Calu3 (cell line): Measurements from ENCODE around the gene SCRN3. TPM values are rescaled to one million over a fixed set of nuclear protein-coding genes. Genes with fewer than 3 reads are reported as not detected.
A peak's percentile ranks its signal among the peaks of the same experiment; 100 is the strongest.

Source experiments
- BruUV-seq: library from RNA; stranded (reverse); fragments of 400-500 nt; replicated peaks from 2 replicates; lab custom pipeline; 2021; lab: Mats Ljungman, UMichigan
- CTCF ChIA-PET: fragments of 300-600 bp; sonication (Branson Sonifier 250); formaldehyde crosslinking; loops from one replicate; lab custom pipeline; 2022; ENCODE audit warnings: antibody characterized with exemption; lab: Charles Lee
- DNase-seq: peaks from one replicate; pipeline ENCODE4 v3.0.0; 2022
- H3K27ac Mint-ChIP-seq: one replicate; pipeline ENCODE4 v1.8.0; 2022; ENCODE audit warnings: mixed read lengths; ENCODE audit not compliant: unreplicated experiment
- H3K27me3 Mint-ChIP-seq: one replicate; pipeline ENCODE4 v1.8.0; 2022; ENCODE audit warnings: mixed read lengths; ENCODE audit not compliant: unreplicated experiment
- H3K36me3 Mint-ChIP-seq: one replicate; pipeline ENCODE4 v1.8.0; 2022; ENCODE audit warnings: mild to moderate bottlenecking, moderate library complexity, mixed read lengths; ENCODE audit not compliant: insufficient read depth, unreplicated experiment
- H3K4me1 Mint-ChIP-seq: one replicate; pipeline ENCODE4 v1.8.0; 2022; ENCODE audit warnings: mild to moderate bottlenecking, low read depth, mixed read lengths; ENCODE audit not compliant: unreplicated experiment
- H3K4me3 Mint-ChIP-seq: one replicate; pipeline ENCODE4 v1.8.0; 2022; ENCODE audit warnings: mild to moderate bottlenecking, low read depth, moderate library complexity, mixed read lengths; ENCODE audit not compliant: unreplicated experiment
- H3K9me3 Mint-ChIP-seq: one replicate; pipeline ENCODE4 v1.8.0; 2022; ENCODE audit warnings: low read depth, mixed read lengths; ENCODE audit not compliant: unreplicated experiment
- CTCF ChIP-seq: fragments of 200-600 bp; IDR thresholded peaks from one replicate; pipeline ENCODE4 v1.8.0; 2022; ENCODE audit warnings: antibody characterized with exemption; ENCODE audit not compliant: unreplicated experiment
- intact Hi-C: fragments of 100-400 bp; cut with micrococcal nuclease; formaldehyde crosslinking; loops from one replicate; pipeline ENCODE4 v1.10.0; 2022; ENCODE audit not compliant: unreplicated experiment
- total RNA-seq: library from RNA; stranded (reverse); gene quantifications from 2 replicates; pipeline ENCODE4 v1.2.3, GENCODE V29; 2022

SCRN3 gene
- total RNA-seq, 1 experiment from 2014 or later, result 31.5 TPM

GRCh38 chr2:174439950-174440349 lies 44.4 kb downstream of the SCRN3 start:
- H3K27ac Mint-ChIP-seq, result no peak overlapping the region
- no peak for DNase-seq
- H3K27me3 Mint-ChIP-seq, result no peaks in the 10 kb centered on the region
- peaks cover 11% of the 10 kb centered on the region for H3K4me1 Mint-ChIP-seq
- BruUV-seq, result no TSS peak
- intact Hi-C loops, result no loop called here
- no peak overlapping the region for H3K4me3 Mint-ChIP-seq
- CTCF ChIA-PET, result no interaction called here
- no peak for TF ChIP-seq CTCF
- no peaks in the 10 kb centered on the region for H3K36me3 Mint-ChIP-seq
- no peaks in the 10 kb centered on the region for H3K9me3 Mint-ChIP-seq

GRCh38 chr2:174442546-174443510 lies 47.3 kb downstream of the SCRN3 start:
- intact Hi-C loops, result no loop called here
- no peak overlapping the region for H3K4me3 Mint-ChIP-seq
- no TSS peak for BruUV-seq
- H3K27me3 Mint-ChIP-seq, result no peaks in the 10 kb centered on the region
- no peaks in the 10 kb centered on the region for H3K9me3 Mint-ChIP-seq
- no peak overlapping the region for H3K27ac Mint-ChIP-seq
- CTCF ChIA-PET, result no interaction called here
- TF ChIP-seq CTCF, result no peak
- H3K4me1 Mint-ChIP-seq, result peaks cover 11% of the 10 kb centered on the region
- H3K36me3 Mint-ChIP-seq, result no peaks in the 10 kb centered on the region
- peak; percentile 4 for DNase-seq

GRCh38 chr2:174444761-174445160 lies 49.2 kb downstream of the SCRN3 start:
- peaks cover 11% of the 10 kb centered on the region for H3K4me1 Mint-ChIP-seq
- no peaks in the 10 kb centered on the region for H3K27me3 Mint-ChIP-seq
- BruUV-seq, result no TSS peak

GRCh38 chr2:174445248-174445647 lies 49.7 kb downstream of the SCRN3 start:
- peaks cover 11% of the 10 kb centered on the region for H3K4me1 Mint-ChIP-seq
- CTCF ChIA-PET, result interaction anchor here (0.6 kb wide), 1 partner anchor 9 kb away, joined by 5 read pairs; no protein-coding TSS in a partner anchor
- no peaks in the 10 kb centered on the region for H3K27me3 Mint-ChIP-seq
- H3K27ac Mint-ChIP-seq, result no peak overlapping the region
- no peak overlapping the region for H3K4me3 Mint-ChIP-seq
- H3K9me3 Mint-ChIP-seq, result no peaks in the 10 kb centered on the region
- no peaks in the 10 kb centered on the region for H3K36me3 Mint-ChIP-seq
- intact Hi-C loops, result no loop called here
- BruUV-seq, result no TSS peak
- no peak for DNase-seq
- TF ChIP-seq CTCF, result no peak

More at GRCh38 chr2:174444761-174445160, 49.2 kb downstream of the SCRN3 start:
- Mint-ChIP-seq H3K27ac (no peak overlapping the region), H3K4me3 (no peak overlapping the region), H3K36me3 (no peaks in the 10 kb centered on the region), H3K9me3 (no peaks in the 10 kb centered on the region)
- CTCF ChIA-PET, result no interaction called here
- intact Hi-C loops, result no loop called here
- no peak for DNase-seq
- TF ChIP-seq CTCF, result no peak
